GM12864 (cell line): ENCODE data around the gene GSC2.

Experiments
- DNase-seq: peaks from one replicate; pipeline ENCODE4 v3.0.0-alpha.2; 2011; ENCODE audit warnings: low read depth
- H3K4me3 ChIP-seq: 2 replicates; pipeline ENCODE4 v1.5.1; 2011; ENCODE audit warnings: mild to moderate bottlenecking, low read depth, low read length, control low read depth
- TF ChIP-seq, protein P1 (sequence below): IDR thresholded peaks from 2 replicates; pipeline ENCODE4 v1.5.1; 2011; ENCODE audit warnings: low read depth, mild to moderate bottlenecking, moderate library complexity, low read length, control low read depth, inconsistent platforms; ENCODE audit errors: missing control alignments

Gene GSC2

DNA sequence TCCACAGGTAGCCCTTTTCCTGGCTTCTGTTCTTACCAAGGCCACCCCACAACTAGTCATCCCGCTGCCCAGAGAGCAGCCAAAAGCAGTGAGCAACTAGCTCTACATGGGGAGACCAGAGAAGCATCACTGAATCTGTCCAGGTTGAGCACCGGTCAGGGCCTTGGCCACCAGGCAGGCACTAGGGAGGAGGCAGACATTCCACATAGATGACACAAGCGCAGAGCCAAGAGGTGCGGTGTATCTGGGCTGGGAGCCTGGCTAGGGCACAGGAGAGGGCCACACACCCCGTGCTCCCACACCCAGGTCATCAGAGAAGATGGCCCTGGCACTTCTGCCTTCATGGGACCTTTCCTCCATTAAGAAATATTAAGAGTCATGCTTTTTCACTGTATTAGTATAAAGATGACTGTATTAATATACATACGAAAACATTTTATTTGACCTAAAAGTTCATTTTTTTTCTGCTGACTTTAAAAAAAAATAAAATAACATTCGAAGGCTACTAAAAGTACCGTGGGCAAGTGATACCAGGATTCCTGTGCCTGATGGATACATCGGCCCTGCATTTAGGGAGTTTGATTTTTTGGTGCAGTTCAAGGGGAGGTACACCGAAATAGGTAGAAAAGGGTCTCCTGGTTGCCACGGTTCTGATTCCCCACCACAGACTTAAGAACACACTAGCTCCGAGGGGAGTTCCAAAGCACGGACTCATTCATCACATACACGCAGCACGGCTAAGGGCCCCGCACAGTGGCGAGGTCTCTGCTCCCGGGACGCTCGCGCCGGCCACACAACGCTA is 29.1 kb downstream of the GSC2 start:
- no peak for DNase-seq
- H3K4me3 ChIP-seq, result peak overlapping the region; percentile 95
- TF ChIP-seq, protein P1, sequence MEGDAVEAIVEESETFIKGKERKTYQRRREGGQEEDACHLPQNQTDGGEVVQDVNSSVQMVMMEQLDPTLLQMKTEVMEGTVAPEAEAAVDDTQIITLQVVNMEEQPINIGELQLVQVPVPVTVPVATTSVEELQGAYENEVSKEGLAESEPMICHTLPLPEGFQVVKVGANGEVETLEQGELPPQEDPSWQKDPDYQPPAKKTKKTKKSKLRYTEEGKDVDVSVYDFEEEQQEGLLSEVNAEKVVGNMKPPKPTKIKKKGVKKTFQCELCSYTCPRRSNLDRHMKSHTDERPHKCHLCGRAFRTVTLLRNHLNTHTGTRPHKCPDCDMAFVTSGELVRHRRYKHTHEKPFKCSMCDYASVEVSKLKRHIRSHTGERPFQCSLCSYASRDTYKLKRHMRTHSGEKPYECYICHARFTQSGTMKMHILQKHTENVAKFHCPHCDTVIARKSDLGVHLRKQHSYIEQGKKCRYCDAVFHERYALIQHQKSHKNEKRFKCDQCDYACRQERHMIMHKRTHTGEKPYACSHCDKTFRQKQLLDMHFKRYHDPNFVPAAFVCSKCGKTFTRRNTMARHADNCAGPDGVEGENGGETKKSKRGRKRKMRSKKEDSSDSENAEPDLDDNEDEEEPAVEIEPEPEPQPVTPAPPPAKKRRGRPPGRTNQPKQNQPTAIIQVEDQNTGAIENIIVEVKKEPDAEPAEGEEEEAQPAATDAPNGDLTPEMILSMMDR, result no peak

DNA sequence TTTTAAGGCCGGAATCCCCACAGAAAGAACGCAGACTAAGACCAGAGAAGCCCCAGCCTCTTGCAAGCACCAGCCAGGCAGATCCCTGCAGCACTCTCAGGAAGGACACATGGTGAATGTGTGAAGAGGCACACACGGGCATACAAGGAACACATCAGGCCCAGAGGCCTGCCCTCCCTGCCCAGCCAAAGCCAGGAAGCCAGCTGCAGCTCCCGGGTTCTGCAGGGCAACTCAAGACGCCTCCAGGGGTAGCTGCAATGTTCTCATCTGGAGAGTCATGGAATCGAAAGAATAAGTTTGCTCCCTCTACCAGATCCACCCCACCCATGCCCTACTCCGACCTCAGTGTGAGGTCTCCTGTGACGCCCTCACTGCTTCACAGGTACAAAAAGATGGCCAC is 30.1 kb downstream of the GSC2 start:
- TF ChIP-seq, protein P1, result no peak
- DNase-seq, result no peak
- no peak overlapping the region for H3K4me3 ChIP-seq

DNA sequence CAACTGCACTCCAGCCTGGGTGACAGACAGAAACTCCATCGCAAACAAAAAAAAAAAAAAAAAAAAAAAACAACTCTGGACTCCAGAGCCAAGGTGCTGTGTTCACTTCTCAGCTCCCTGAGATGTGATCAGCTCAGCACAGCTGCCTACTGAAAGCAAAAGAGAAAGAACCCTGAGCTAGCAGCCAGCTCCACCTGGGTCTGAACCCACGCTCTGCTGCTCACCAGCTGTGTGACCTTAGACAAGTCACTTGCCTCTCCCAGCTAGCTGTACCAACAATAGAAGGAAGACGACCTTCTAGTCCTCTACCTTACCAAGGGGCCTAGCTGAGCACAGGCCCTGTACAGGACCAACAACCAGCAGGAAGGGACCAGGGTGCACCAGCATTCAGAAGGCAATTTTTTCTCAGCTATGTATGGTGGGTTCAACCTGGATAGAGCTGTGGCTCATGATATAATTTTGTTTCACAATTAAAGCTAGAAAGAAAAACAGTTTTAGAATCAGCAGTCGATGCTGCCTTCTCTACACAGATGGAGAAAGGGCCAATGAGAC is 31.7 kb downstream of the GSC2 start:
- TF ChIP-seq, protein P1, result no peak
- DNase-seq, result peak; percentile 82
- no peak overlapping the region for H3K4me3 ChIP-seq

DNA sequence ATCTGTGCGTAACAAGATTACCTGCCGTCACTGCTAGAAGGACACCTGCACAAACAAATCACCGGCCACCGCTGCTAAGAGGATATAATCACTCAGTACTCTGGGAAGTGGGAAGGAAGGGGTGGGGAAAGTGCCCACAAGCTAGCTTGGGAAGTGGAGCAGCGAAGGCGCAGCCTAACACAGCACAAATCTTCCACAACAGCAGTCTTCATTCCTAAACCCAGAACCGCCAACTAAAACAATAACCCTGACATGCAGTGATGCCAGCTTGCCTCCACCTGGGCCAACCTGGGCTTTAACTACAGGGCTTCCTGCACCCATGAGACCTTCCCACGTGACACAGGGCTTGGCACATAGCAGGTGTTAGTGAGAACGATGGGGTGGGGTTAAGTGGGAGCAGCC is 33.0 kb downstream of the GSC2 start:
- TF ChIP-seq, protein P1, result no peak
- H3K4me3 ChIP-seq, result no peak overlapping the region
- DNase-seq, result no peak

DNA sequence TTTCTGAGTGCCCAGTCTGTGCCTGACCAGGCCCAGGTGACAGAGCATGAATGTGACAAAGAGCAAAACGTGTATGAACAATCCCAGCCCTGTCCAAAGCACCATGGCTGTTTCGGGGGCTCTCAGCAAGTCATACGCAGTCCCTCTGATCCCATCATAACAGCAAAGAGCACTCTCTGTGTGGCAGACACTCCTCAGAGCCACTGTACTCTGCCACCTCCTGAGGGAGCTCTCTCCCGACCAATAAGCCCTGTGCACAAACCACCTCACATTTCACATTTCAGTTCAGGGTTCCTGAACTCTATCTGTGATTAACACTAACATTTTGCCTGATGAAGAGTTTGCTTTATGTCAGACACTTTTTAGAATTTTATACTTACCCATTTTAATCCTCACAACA is 34.5 kb downstream of the GSC2 start:
- no peak for DNase-seq
- TF ChIP-seq, protein P1, result no peak
- no peak overlapping the region for H3K4me3 ChIP-seq

DNA sequence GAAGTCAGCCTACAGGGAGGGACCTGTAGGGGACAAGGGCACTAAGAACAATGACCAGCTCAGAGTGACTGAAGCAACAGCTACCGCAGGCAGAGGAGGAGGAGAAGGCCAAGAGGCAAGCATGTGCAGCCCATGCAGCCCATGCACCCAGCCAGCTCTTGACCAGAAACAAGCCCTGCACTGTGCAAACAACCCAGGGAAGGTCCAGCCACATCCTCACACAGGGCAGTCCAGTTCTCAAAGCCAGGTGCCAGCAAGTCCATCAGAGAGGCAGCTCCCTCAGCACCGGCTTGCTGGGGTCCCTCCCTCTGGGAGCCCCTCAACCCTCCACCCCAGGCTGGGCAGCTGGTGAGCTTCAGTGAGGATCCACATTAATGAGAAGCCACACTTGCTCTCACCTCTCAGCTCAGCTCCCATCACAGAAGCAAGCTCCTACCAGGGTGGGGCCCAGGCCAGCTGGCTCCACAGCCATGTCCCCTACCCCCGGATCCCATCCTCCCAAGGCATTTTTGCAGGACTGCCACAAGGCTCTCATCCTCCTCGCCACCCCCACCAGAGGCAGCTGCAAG is 35.0 kb downstream of the GSC2 start:
- TF ChIP-seq, protein P1, result no peak
- DNase-seq, result no peak
- no peak overlapping the region for H3K4me3 ChIP-seq
